Panc1 (cell line): Measurements from ENCODE around the gene MRPS2. TPM values are rescaled to one million over a fixed set of nuclear protein-coding genes. Genes with fewer than 3 reads are reported as not detected.

ENCODE experiments used
- ATAC-seq: fragments of 200-7000 bp; cut with Tn5 transposase; 2 replicates; pipeline ENCODE4 v1.9.1; 2020; ENCODE audit warnings: mild to moderate bottlenecking, moderate library complexity
- BruUV-seq: library from RNA; stranded (reverse); fragments of 400-500 nt; replicated peaks from 2 replicates; lab custom pipeline; 2021; lab: Mats Ljungman, UMichigan
- CTCF ChIA-PET: fragments of 300-600 bp; sonication (Branson Sonifier 250); formaldehyde crosslinking; loops from one replicate; lab custom pipeline; 2022; ENCODE audit warnings: antibody characterized with exemption; lab: Charles Lee
- POLR2A ChIA-PET: fragments of 300-600 bp; sonication (Branson Sonifier 250); formaldehyde crosslinking; loops from one replicate; lab custom pipeline; 2022; ENCODE audit warnings: antibody characterized with exemption; lab: Charles Lee
- DNase-seq: peaks from one replicate; pipeline ENCODE4 v3.0.0-alpha.2; 2010; ENCODE audit warnings: low read depth, low spot score
- H3K27ac ChIP-seq: 2 replicates; pipeline ENCODE4 v1.5.1; 2011; ENCODE audit warnings: mild to moderate bottlenecking, low read length, inconsistent platforms
- H3K27me3 ChIP-seq: fragments of 200-500 bp; sonication (Bioruptor generic); 2 replicates; pipeline ENCODE4 v1.6.0; 2014; ENCODE audit warnings: low read length, inconsistent platforms; ENCODE audit not compliant: control insufficient read depth, insufficient read depth
- H3K36me3 ChIP-seq: fragments of 200-500 bp; sonication (Bioruptor generic); 2 replicates; pipeline ENCODE4 v1.5.1; 2014; ENCODE audit warnings: inconsistent platforms, mild to moderate bottlenecking, low read length, moderate library complexity; ENCODE audit not compliant: control insufficient read depth, insufficient read depth
- H3K4me1 ChIP-seq: 2 replicates; pipeline ENCODE4 v1.5.1; 2011; ENCODE audit warnings: inconsistent platforms, mild to moderate bottlenecking, low read length, moderate library complexity; ENCODE audit not compliant: control insufficient read depth, insufficient read depth
- H3K4me3 ChIP-seq, 2 experiments: 2 replicates each; pipeline ENCODE4 v1.5.1; 2011 to 2012; ENCODE audit warnings: low read depth in 2 of 2, low read length in 2 of 2, mild to moderate bottlenecking in 2 of 2, inconsistent platforms in 1 of 2, moderate library complexity in 1 of 2
- H3K9me3 ChIP-seq: fragments of 200-500 bp; sonication (Bioruptor generic); 2 replicates; pipeline ENCODE4 v1.5.1; 2014; ENCODE audit warnings: low read depth, mild to moderate bottlenecking, inconsistent platforms, low read length, moderate library complexity; ENCODE audit not compliant: control insufficient read depth, insufficient read depth
- POLR2AphosphoS5 ChIP-seq: IDR thresholded peaks from 2 replicates; pipeline ENCODE4 v1.6.1; 2012; ENCODE audit warnings: mild to moderate bottlenecking, low read depth, low read length, moderate library complexity
- SIN3A ChIP-seq: IDR thresholded peaks from 2 replicates; pipeline ENCODE4 v1.6.1; 2012; ENCODE audit warnings: low read depth, mild to moderate bottlenecking, low read length, moderate library complexity, borderline replicate concordance; ENCODE audit not compliant: insufficient read depth
- TCF7L2 ChIP-seq: IDR thresholded peaks from 2 replicates; pipeline ENCODE4 v1.6.1; 2011; ENCODE audit warnings: mild to moderate bottlenecking, low read depth, low read length, inconsistent platforms
- in situ Hi-C: cut with HindIII; loops from 2 replicates; pipeline ENCODE4 v1.10.0; 2016; ENCODE audit warnings: low sequenced_read_pairs, low pct_unique_long_range_greater_than_20kb
- intact Hi-C: fragments of 100-400 bp; cut with micrococcal nuclease; formaldehyde crosslinking; loops from one replicate; pipeline ENCODE4 v1.10.0; 2022; ENCODE audit not compliant: unreplicated experiment
- total RNA-seq: library from RNA; stranded (reverse); gene quantifications from one replicate; pipeline ENCODE4 v1.2.1, GENCODE V29; 2021; ENCODE audit not compliant: unreplicated experiment
- TF ChIP-seq, protein P1 (sequence below): fragments of 450-650 bp; IDR thresholded peaks from 2 replicates; pipeline ENCODE4 v1.5.1; 2017; ENCODE audit warnings: mild to moderate bottlenecking
- TF ChIP-seq, protein P2 (sequence below), 2 experiments: IDR thresholded peaks; 2 replicates each; pipeline ENCODE4 v1.6.1; 2011 to 2012; ENCODE audit warnings: low read depth in 2 of 2, control low read depth in 1 of 2, low read length in 1 of 2, mild to moderate bottlenecking in 1 of 2, moderate library complexity in 1 of 2; ENCODE audit not compliant: insufficient read depth in 1 of 2

MRPS2 gene
- total RNA-seq, 1 experiment from 2014 or later, result 33.5 TPM

DNA sequence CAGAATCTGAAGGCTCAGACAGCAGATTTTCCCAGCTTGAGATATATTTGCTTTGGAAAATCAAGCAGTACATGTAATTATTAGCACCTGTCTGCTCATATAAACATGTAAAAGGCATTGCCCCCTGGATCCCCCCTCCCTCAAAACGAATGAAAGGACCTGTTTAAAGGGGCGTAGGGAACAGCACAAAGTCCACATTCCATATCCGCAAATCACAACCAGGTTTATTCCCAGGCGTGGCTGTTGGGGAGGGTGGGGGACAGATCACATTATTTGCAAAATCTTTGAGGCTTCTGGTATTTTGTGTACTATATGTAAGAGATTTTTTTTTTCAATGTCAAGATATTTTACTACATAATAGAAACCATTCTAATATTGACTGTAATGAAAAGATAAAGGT lies 8.7 kb upstream of the MRPS2 start:
- intact Hi-C loops, result no loop called here
- POLR2A ChIA-PET, result no interaction called here
- ATAC-seq, result no peak

DNA sequence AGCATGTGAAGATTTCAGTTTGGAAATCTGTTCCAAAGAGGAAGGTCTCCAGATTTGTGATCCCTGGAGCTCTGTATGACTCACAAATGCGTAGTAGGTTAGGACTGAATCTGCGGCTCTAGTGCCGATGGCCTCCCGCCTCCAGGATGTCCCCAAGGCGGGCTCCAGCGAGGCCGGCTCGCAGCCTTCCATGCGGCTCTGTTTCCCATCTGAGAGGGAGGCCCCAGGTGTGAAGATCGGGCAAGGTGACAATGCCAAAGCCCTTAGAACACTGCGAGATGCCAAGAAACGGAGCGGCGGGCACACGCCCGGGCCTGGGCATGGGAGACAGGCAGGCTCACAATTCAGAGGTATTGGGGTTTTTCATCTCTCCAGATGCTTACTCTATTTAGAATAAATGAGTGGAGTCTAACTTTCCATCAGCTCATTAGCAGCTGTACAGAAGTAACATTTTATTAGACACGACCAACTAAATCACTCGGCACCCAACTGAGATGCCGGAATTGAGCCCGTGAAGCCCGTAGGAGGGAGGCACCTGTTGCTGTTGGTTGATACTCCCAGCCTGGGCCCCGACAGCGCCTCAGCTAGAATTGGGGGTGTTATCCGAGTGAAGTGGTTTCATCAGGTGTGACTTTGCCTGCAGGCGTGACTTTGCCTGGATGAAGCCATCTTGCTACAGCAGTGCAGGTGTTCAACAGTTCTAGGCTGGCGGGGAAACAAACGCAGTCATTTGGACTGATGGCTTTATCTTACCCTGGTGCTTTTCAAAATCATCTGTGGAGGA lies 7.4 kb upstream of the MRPS2 start:
- ATAC-seq (no peak), DNase-seq (no peak)
- H3K9me3 ChIP-seq, result no peaks in the 10 kb centered on the region
- no TSS peak for BruUV-seq
- TF ChIP-seq POLR2AphosphoS5 (no peak), TCF7L2 (no peak), SIN3A (no peak)
- TF ChIP-seq, protein P1, sequence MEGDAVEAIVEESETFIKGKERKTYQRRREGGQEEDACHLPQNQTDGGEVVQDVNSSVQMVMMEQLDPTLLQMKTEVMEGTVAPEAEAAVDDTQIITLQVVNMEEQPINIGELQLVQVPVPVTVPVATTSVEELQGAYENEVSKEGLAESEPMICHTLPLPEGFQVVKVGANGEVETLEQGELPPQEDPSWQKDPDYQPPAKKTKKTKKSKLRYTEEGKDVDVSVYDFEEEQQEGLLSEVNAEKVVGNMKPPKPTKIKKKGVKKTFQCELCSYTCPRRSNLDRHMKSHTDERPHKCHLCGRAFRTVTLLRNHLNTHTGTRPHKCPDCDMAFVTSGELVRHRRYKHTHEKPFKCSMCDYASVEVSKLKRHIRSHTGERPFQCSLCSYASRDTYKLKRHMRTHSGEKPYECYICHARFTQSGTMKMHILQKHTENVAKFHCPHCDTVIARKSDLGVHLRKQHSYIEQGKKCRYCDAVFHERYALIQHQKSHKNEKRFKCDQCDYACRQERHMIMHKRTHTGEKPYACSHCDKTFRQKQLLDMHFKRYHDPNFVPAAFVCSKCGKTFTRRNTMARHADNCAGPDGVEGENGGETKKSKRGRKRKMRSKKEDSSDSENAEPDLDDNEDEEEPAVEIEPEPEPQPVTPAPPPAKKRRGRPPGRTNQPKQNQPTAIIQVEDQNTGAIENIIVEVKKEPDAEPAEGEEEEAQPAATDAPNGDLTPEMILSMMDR, result no peak
- TF ChIP-seq, protein P2, sequence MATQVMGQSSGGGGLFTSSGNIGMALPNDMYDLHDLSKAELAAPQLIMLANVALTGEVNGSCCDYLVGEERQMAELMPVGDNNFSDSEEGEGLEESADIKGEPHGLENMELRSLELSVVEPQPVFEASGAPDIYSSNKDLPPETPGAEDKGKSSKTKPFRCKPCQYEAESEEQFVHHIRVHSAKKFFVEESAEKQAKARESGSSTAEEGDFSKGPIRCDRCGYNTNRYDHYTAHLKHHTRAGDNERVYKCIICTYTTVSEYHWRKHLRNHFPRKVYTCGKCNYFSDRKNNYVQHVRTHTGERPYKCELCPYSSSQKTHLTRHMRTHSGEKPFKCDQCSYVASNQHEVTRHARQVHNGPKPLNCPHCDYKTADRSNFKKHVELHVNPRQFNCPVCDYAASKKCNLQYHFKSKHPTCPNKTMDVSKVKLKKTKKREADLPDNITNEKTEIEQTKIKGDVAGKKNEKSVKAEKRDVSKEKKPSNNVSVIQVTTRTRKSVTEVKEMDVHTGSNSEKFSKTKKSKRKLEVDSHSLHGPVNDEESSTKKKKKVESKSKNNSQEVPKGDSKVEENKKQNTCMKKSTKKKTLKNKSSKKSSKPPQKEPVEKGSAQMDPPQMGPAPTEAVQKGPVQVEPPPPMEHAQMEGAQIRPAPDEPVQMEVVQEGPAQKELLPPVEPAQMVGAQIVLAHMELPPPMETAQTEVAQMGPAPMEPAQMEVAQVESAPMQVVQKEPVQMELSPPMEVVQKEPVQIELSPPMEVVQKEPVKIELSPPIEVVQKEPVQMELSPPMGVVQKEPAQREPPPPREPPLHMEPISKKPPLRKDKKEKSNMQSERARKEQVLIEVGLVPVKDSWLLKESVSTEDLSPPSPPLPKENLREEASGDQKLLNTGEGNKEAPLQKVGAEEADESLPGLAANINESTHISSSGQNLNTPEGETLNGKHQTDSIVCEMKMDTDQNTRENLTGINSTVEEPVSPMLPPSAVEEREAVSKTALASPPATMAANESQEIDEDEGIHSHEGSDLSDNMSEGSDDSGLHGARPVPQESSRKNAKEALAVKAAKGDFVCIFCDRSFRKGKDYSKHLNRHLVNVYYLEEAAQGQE (IDR thresholded peaks at IDR 0.05; ENCODE audit: insufficient read depth in 1 of 2, low read depth in 2 of 2, low read length in 1 of 2), result no peak
- no peak overlapping the region for H3K27ac ChIP-seq
- no peak overlapping the region for H3K4me3 ChIP-seq
- H3K27me3 ChIP-seq, result no peaks in the 10 kb centered on the region
- no peaks in the 10 kb centered on the region for H3K4me1 ChIP-seq
- intact Hi-C loops (no loop called here), in situ Hi-C loops (no loop called here)
- H3K36me3 ChIP-seq, result no peaks in the 10 kb centered on the region
- CTCF ChIA-PET, result no interaction called here
- POLR2A ChIA-PET, result no interaction called here

More for the DNA sequence above, 8.7 kb upstream of the MRPS2 start:
- H3K4me1 ChIP-seq, result no peaks in the 10 kb centered on the region
- no peaks in the 10 kb centered on the region for H3K36me3 ChIP-seq
- no peak for DNase-seq
- H3K4me3 ChIP-seq, result no peak overlapping the region
- no TSS peak for BruUV-seq
- TF ChIP-seq, protein P2 (IDR thresholded peaks at IDR 0.05; ENCODE audit: insufficient read depth in 1 of 2, low read depth in 2 of 2, low read length in 1 of 2), result no peak
- TF ChIP-seq, protein P1, result no peak
- TF ChIP-seq TCF7L2 (no peak), POLR2AphosphoS5 (no peak), SIN3A (no peak)
- CTCF ChIA-PET, result no interaction called here
- no peaks in the 10 kb centered on the region for H3K27me3 ChIP-seq
- H3K9me3 ChIP-seq, result no peaks in the 10 kb centered on the region
- no peak overlapping the region for H3K27ac ChIP-seq
- in situ Hi-C loops, result no loop called here
